Loucy (cell line): ENCODE measurements around the gene LORICRIN.

Experiments
- H2AFZ ChIP-seq: fragments of 200-600 bp; sonication (generic); 2 replicates; pipeline ENCODE4 v1.6.0; 2016; ENCODE audit warnings: antibody characterized with exemption, mild to moderate bottlenecking, low read length, moderate library complexity
- H3F3A ChIP-seq: fragments of 200-600 bp; 2 replicates; pipeline ENCODE4 v1.6.0; 2016; ENCODE audit warnings: antibody characterized with exemption, low read depth, mild to moderate bottlenecking
- H3K27me3 ChIP-seq: fragments of 200-600 bp; sonication (generic); 2 replicates; pipeline ENCODE4 v1.6.1; 2014; ENCODE audit warnings: low read length, mild to moderate bottlenecking; ENCODE audit not compliant: insufficient read depth, poor library complexity, severe bottlenecking
- H3K36me3 ChIP-seq: fragments of 200-600 bp; sonication (generic); 2 replicates; pipeline ENCODE4 v1.6.1; 2016; ENCODE audit warnings: low read length; ENCODE audit not compliant: insufficient read depth
- H3K4me1 ChIP-seq: fragments of 200-600 bp; sonication (generic); 2 replicates; pipeline ENCODE4 v1.5.1; 2014; ENCODE audit warnings: low read length, mild to moderate bottlenecking; ENCODE audit not compliant: insufficient read depth, poor library complexity, severe bottlenecking
- H3K4me2 ChIP-seq: fragments of 200-600 bp; sonication (generic); 2 replicates; pipeline ENCODE4 v1.6.0; 2014; ENCODE audit warnings: antibody characterized with exemption, low read length, low read depth, mild to moderate bottlenecking; ENCODE audit not compliant: poor library complexity, severe bottlenecking
- H3K4me3 ChIP-seq: fragments of 200-600 bp; sonication (generic); 2 replicates; pipeline ENCODE4 v1.5.1; 2014; ENCODE audit warnings: low read length, mild to moderate bottlenecking, mixed read lengths; ENCODE audit not compliant: poor library complexity, severe bottlenecking
- H3K79me2 ChIP-seq: fragments of 200-600 bp; sonication (generic); 2 replicates; pipeline ENCODE4 v1.6.1; 2014; ENCODE audit warnings: low read length; ENCODE audit not compliant: insufficient read depth
- H3K9ac ChIP-seq: fragments of 200-600 bp; sonication (generic); 2 replicates; pipeline ENCODE4 v1.6.0; 2014; ENCODE audit warnings: mild to moderate bottlenecking, low read depth, low read length, moderate library complexity; ENCODE audit not compliant: poor library complexity, severe bottlenecking
- H3K9me2 ChIP-seq: fragments of 200-600 bp; sonication (generic); replicated peaks from 2 replicates; pipeline ENCODE4 v1.6.1; 2016; ENCODE audit warnings: low read depth, low read length, mixed read lengths
- H3K9me3 ChIP-seq: fragments of 200-600 bp; sonication (generic); 2 replicates; pipeline ENCODE4 v1.6.1; 2014; ENCODE audit warnings: mild to moderate bottlenecking, antibody characterized with exemption, low read length, low read depth; ENCODE audit not compliant: insufficient read depth
- H4K20me1 ChIP-seq: fragments of 200-600 bp; sonication (generic); 2 replicates; pipeline ENCODE4 v1.6.0; 2014; ENCODE audit warnings: antibody characterized with exemption, low read length, mild to moderate bottlenecking; ENCODE audit not compliant: insufficient read depth, poor library complexity, severe bottlenecking
- EZH2phosphoT487 ChIP-seq: fragments of 200-600 bp; IDR thresholded peaks from 2 replicates; pipeline ENCODE4 v1.6.1; 2018; ENCODE audit warnings: antibody characterized with exemption, mild to moderate bottlenecking, moderate library complexity, borderline replicate concordance
- TF ChIP-seq, protein P1 (sequence below): fragments of 200-600 bp; sonication (generic); conservative IDR thresholded peaks from 2 replicates; pipeline ENCODE4 v1.5.1; 2014; ENCODE audit warnings: mild to moderate bottlenecking, antibody characterized with exemption, low read length

Gene LORICRIN

DNA sequence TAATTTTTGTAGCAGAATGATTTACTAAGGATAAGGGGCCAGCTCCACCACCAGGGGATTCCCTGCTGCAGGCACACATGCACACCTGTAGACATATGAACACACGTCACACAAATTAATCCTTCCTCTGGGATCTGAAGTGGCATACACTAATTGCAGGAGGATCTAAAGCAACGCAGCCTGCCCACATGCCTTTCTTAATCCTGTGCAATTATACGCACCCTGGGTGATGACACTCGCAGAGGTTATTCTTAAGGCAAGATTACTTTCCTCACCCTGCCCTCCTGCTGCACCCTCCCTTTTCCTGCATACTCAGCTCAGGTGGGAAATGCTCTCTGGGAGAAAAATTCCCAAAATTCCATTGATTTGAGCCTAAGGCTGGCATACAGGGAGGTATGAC, 7.5 kb upstream of the LORICRIN start:
- no peaks in the 10 kb centered on the region for H3K9me3 ChIP-seq
- H3K4me1 ChIP-seq: peaks cover 6% of the 10 kb centered on the region
- no peaks in the 10 kb centered on the region for H3K36me3 ChIP-seq
- H3F3A ChIP-seq: no peaks in the 10 kb centered on the region
- no peak overlapping the region for H3K9ac ChIP-seq
- no peak overlapping the region for H3K4me3 ChIP-seq
- no peak overlapping the region for H2AFZ ChIP-seq
- no peaks in the 10 kb centered on the region for H3K79me2 ChIP-seq
- H4K20me1 ChIP-seq: no peaks in the 10 kb centered on the region
- H3K4me2 ChIP-seq: no peak overlapping the region
- no peak for TF ChIP-seq EZH2phosphoT487
- TF ChIP-seq, protein P1, sequence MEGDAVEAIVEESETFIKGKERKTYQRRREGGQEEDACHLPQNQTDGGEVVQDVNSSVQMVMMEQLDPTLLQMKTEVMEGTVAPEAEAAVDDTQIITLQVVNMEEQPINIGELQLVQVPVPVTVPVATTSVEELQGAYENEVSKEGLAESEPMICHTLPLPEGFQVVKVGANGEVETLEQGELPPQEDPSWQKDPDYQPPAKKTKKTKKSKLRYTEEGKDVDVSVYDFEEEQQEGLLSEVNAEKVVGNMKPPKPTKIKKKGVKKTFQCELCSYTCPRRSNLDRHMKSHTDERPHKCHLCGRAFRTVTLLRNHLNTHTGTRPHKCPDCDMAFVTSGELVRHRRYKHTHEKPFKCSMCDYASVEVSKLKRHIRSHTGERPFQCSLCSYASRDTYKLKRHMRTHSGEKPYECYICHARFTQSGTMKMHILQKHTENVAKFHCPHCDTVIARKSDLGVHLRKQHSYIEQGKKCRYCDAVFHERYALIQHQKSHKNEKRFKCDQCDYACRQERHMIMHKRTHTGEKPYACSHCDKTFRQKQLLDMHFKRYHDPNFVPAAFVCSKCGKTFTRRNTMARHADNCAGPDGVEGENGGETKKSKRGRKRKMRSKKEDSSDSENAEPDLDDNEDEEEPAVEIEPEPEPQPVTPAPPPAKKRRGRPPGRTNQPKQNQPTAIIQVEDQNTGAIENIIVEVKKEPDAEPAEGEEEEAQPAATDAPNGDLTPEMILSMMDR: no peak
- H3K27me3 ChIP-seq: no peaks in the 10 kb centered on the region
- no peaks in the 10 kb centered on the region for H3K9me2 ChIP-seq

DNA sequence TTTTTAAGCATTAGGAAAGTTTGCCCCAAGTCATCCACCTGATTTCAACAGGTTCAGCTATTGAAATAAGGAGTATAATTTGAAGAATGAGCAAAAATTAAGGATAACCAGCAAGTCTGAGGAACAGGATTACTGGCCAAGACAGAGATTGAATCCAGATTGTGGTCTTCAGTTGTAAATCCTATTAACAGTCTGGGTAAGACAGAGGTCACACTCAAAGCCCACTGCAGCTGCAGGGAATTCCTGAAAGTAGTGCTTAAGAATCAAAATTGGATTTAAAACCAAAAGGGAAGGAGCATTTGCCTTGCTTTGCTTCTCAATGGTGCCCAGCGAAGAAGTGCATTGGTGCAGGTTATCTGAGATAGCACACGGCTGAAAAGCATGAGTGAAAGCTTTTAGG, 6.4 kb upstream of the LORICRIN start:
- Histone ChIP-seq H3K4me3 (no peak overlapping the region), H2AFZ (peak overlapping the region; percentile 85), H3K4me2 (peak overlapping the region; percentile 43), H3K36me3 (no peaks in the 10 kb centered on the region), H3K9me3 (no peaks in the 10 kb centered on the region), H3K9ac (no peak overlapping the region), H3K79me2 (no peaks in the 10 kb centered on the region), H3K4me1 (peaks cover 6% of the 10 kb centered on the region), H3K9me2 (no peaks in the 10 kb centered on the region), H4K20me1 (no peaks in the 10 kb centered on the region), H3F3A (no peaks in the 10 kb centered on the region), H3K27me3 (no peaks in the 10 kb centered on the region)
- no peak for TF ChIP-seq EZH2phosphoT487
- TF ChIP-seq, protein P1: no peak

DNA sequence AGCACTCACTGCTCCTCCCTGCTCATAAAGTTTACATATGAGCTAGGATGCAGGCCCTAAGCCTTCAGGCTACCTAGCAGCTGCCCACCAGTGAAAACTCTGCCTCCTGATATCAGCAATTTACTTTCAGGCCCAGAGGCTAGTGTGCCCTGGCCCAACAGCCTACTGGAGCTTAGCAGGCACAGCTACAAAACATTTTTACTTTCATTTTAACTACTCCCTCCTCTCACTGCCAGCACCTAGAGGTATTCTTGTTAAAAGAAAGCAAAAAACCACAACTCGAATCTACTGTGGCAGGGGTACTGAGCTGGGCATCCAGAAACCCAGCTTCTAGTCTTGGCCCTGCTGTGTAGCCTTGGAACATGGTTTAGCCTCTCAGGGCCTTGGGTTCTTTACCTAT, 5.8 kb upstream of the LORICRIN start:
- Histone ChIP-seq H3K79me2 (no peaks in the 10 kb centered on the region), H3K9me3 (no peaks in the 10 kb centered on the region), H3K9ac (peak overlapping the region; percentile 8), H3K4me2 (peak overlapping the region; percentile 43), H3K36me3 (no peaks in the 10 kb centered on the region), H2AFZ (peak overlapping the region; percentile 85), H4K20me1 (no peaks in the 10 kb centered on the region), H3F3A (no peaks in the 10 kb centered on the region), H3K4me3 (peak overlapping the region; percentile 15), H3K27me3 (no peaks in the 10 kb centered on the region), H3K9me2 (no peaks in the 10 kb centered on the region), H3K4me1 (peaks cover 6% of the 10 kb centered on the region)
- no peak for TF ChIP-seq EZH2phosphoT487
- TF ChIP-seq, protein P1: no peak
